SK-N-SH (cell line): ENCODE measurements around the gene PRRT1.
"Not testable (repeated sequence)": the region's sequence is repeated elsewhere in the genome, so short reads cannot be mapped to it uniquely, and the experiment has no call there.

Experiments used
- GABPA ChIP-seq: IDR thresholded peaks from 2 replicates; pipeline ENCODE4 v1.4.0; 2012; ENCODE audit warnings: low read depth, mild to moderate bottlenecking
- RFX5 ChIP-seq: IDR thresholded peaks from 2 replicates; pipeline ENCODE4 v1.6.1; 2012; ENCODE audit warnings: mild to moderate bottlenecking, improper control_type of control experiment, low read length
- ZBTB33 ChIP-seq: IDR thresholded peaks from 2 replicates; pipeline ENCODE4 v1.4.0; 2012; ENCODE audit warnings: low read depth, borderline replicate concordance

- not testable (repeated sequence) for TF ChIP-seq GABPA, RFX5, ZBTB33
Observed at GRCh38 chr6:32193096-32193495, 41.4 kb upstream of the PRRT1 start.
